LNCaP clone FGC (cell line): Measurements from ENCODE around the gene PRR30.

Experiments used
- DNase-seq: peaks from one replicate; pipeline ENCODE4 v3.0.0-alpha.2; 2011; ENCODE audit warnings: low read depth
- H3K4me3 ChIP-seq: 2 replicates; pipeline ENCODE4 v1.5.1; 2011; ENCODE audit warnings: mild to moderate bottlenecking, low read depth, low read length, control low read depth
- TF ChIP-seq, protein P1 (sequence below): IDR thresholded peaks from 2 replicates; pipeline ENCODE4 v1.5.1; 2012; ENCODE audit warnings: mild to moderate bottlenecking; ENCODE audit not compliant: control insufficient read depth, insufficient read depth; ENCODE audit errors: extremely low read depth

PRR30 gene

DNA sequence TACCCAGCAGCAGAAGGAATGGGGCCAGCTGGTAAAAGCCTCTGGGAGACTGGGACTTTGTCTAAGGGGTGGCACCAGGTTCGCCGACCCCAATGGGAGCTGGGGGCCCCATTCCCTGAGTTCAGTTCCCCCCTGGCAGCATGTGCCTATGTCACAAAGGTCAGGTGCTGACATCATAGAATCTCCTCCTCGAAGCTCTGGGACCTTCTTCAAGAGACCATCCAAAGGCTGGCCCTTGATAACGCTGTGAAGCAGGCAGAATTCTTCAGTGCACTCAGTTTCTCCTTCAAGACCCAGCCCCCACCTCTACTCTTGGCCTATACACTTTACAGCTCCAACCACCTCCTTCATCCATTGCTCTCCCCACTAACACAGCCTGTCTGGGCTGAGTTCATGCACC is at the start of gene PRR30:
TSS of gene PRR30 (minus strand) at position 101 of the 400 bp plus-strand sequence. CDS start 1,081 bp downstream, outside the sequence.
- DNase-seq: no peak
- H3K4me3 ChIP-seq: no peak within 1 kb of the TSS
- TF ChIP-seq, protein P1, sequence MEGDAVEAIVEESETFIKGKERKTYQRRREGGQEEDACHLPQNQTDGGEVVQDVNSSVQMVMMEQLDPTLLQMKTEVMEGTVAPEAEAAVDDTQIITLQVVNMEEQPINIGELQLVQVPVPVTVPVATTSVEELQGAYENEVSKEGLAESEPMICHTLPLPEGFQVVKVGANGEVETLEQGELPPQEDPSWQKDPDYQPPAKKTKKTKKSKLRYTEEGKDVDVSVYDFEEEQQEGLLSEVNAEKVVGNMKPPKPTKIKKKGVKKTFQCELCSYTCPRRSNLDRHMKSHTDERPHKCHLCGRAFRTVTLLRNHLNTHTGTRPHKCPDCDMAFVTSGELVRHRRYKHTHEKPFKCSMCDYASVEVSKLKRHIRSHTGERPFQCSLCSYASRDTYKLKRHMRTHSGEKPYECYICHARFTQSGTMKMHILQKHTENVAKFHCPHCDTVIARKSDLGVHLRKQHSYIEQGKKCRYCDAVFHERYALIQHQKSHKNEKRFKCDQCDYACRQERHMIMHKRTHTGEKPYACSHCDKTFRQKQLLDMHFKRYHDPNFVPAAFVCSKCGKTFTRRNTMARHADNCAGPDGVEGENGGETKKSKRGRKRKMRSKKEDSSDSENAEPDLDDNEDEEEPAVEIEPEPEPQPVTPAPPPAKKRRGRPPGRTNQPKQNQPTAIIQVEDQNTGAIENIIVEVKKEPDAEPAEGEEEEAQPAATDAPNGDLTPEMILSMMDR: no peak

DNA sequence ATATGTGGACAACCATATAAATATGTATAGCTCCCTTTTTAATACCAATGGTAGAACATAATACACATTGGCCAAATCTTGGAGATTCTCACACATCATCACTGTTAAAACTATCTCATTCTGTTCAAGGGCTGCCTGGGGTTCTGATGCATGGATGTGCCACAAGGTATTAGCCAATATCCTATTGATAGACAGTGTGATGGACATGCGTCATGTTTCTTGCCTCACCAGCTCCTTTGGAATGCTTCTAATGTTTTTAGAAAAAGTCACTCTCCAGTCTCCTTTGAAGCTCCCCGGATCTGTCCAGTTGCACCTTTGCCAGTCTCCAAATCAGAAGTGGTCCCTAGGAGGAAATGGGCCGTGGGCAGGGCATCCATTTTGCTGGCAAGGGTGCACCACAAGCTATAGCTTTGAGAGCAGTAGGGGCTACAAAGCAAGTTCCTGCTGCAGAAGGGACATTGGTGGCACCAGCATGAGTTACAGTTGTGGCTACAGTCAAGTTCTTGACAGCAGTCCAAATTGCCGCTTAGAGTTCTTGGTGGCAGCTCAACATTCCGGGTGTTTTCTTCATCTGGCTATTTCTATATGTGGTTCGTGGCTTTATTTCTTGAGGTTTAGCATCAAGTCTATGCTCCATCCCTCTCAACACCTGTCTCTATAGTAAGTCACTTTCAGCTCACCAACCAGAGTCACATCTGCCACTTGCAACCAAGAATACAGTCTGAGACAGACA is 47.6 kb upstream of the PRR30 start:
- TF ChIP-seq, protein P1: no peak
- DNase-seq: no peak
- H3K4me3 ChIP-seq: no peak overlapping the region

DNA sequence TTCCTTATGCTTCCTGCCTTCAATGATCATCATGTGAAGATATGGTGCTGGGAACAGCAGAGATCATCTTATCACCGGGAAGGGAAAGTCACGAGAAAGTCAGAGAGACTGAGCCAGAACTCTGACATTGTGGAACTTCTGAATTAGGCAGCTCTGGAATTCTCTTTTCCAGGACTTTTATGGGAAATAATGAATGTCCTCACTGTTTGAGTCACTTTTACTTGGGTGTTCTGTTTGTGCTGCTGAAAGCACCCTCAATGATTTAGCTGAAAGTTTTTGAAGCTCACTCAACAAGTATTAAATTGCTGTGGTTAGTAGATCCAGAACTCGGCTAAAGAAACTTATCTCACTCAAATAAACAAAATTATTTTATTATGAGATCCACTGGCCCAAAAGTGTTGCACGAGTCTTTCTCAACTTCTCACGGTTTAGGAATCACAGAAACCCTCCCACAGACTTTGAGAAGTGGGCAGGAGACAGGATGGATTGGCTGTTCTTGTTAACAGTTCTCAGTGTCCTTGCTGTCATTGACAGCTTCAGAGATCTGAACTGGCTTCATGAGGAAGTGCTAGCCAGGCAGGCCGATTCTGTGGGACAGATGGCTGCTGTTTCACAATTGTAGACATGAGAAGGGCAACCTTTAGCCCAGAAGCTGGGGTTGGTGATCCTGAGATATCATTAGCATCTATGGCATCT is 46.3 kb upstream of the PRR30 start:
- TF ChIP-seq, protein P1: no peak
- DNase-seq: no peak
- H3K4me3 ChIP-seq: no peak overlapping the region

DNA sequence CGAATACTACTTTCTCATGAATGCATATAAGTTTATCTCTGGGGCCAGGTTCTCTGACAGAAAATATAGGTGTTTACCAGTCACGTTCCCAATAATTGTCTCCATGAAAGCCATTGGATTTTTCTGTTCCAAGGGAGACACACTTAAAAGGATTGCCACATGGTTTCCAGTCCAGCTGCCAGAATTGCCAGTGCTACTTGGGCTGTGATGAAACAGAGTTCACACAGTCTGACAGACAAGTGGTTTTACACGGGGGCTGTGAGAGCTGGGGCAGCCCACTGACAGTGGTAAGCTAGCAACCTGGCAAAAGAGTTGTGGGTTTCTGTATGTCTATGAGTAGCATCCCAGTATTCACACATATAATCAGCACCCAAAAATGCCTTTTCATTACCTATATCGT is 44.9 kb upstream of the PRR30 start:
- no peak for DNase-seq
- H3K4me3 ChIP-seq: no peak overlapping the region
- TF ChIP-seq, protein P1: no peak

DNA sequence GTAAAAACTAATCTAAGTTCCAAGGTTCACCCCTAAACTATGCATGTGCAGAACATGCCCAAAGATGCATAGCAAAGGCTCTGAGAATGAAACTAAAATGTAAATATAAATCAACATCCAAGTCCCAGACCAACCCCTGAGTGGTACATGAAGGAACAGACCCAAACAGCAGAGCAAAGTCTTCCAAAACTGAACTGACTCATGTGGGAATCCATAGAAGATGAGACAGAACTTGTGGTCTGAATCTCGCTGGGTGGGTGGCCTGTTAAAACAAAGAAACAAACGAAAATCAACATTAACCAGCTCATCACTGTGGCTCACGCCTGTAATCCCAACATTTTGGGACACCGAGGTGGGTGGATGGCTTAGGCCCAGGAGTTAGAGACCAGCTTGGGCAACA is 43.1 kb upstream of the PRR30 start:
- TF ChIP-seq, protein P1: no peak
- no peak overlapping the region for H3K4me3 ChIP-seq
- no peak for DNase-seq

DNA sequence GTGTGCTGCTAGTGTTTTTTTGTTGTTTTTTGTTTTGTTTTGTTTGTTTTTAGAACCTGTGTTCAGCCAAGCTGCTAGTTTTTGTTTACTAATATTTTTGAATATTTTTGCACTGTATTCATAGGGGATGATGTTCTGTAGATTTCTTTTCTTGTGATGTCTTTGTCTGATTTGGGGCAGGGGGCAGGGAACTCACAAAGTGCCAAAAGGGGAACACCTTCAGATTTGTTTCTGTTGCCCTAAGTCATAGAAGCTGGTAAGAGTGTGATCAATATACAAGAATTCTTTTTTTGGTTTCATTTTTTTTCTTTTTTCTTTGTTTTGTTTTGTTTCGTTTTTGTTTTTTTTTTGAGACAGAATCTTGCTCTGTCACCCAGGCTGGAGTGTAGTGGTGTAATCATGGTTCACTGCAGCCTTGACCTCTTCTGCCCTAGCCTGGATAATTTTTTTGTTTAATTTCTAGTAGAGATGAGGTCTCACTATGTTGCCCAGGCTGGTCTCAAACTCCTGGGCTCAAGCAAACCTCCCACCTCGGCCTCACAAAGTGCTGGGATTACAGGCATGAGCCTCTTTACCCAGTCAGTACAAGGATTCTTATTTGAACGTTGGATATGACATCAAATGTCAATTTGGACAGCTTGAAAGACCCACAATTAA is 40.3 kb upstream of the PRR30 start:
- TF ChIP-seq, protein P1: no peak
- H3K4me3 ChIP-seq: no peak overlapping the region
- no peak for DNase-seq
